GM19463 (cell line): ENCODE measurements around the gene ABCA12.
"Not testable (repeated sequence)": the region's sequence is repeated elsewhere in the genome, so short reads cannot be mapped to it uniquely, and the experiment has no call there.

Experiments
- ATAC-seq: cut with Tn5 transposase; IDR thresholded peaks from one replicate; pipeline ENCODE4 v1.9.1; 2021; ENCODE audit warnings: mild to moderate bottlenecking, moderate library complexity; ENCODE audit not compliant: unreplicated experiment

The ABCA12 gene

GRCh38 chr2:215138479-215138878 is at the start of gene ABCA12:
Gene ABCA12, minus strand, starts transcription at chr2:215138626. Its CDS starts 418 bp downstream, at chr2:215138208.
- no peak for ATAC-seq

DNA sequence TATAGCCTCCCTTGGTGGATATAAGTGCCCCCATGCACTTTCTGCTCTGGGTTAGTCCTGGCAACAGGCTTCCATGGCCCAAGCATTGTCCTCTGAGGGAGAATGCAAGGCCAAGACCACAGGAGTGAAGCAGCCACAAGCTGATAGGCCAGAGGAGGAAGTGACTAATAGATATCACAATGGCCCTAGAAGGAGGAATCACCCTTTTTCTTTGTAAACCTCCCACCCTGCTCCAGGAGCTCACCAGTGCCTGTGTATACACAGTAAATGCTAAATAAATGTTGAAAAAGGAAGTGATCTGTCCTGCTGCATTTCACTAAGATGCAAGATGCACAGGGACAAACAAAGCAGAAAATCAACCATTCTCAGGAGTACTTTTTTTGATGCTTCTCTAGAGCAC is 49.7 kb upstream of the ABCA12 start:
- ATAC-seq: no peak

GRCh38 chr2:215186021-215186420 is 47.6 kb upstream of the ABCA12 start:
- no peak for ATAC-seq

DNA sequence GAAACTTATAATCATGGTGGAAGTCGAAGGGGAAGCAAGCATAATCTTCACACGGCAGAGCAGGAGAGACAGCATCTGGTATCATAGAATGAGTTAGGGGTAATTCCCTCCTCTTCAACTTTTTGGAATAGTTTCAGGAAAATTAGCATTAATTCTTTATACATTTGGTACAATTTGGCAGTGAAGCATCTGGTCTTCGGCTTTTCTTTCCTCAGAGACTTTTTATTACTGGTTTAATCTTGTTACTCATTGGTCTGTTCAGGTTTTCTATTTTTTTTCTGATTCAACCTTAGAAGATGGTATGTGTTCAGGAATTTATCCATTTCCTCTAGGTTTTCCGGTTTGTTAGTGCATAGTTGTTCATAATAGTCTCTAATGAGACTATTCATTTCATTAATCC is 39.7 kb upstream of the ABCA12 start:
- ATAC-seq: no peak

GRCh38 chr2:215171796-215172195 is 33.4 kb upstream of the ABCA12 start:
- ATAC-seq: no peak

DNA sequence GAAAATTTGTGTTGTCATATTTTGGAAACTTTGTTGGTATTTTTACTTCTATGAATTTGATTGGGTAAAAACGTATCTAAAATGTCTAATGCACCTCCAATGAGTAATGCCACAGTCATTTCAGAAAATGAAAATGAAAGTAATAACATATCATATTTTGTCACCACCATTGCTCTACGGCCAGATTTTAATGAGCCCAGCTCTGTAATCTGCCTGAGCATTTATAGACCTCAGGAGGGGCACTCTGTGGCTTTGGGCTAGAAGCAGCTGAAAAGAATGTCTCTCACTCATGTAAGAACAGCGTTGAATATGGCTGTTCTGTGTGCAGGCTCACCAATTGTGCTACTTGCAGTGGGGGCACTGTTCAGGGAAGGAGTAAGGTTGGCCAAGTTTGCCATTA is 32.7 kb upstream of the ABCA12 start:
- peak; percentile 78 for ATAC-seq

GRCh38 chr2:215166505-215166904 is 28.1 kb upstream of the ABCA12 start:
- not testable (repeated sequence) for ATAC-seq

DNA sequence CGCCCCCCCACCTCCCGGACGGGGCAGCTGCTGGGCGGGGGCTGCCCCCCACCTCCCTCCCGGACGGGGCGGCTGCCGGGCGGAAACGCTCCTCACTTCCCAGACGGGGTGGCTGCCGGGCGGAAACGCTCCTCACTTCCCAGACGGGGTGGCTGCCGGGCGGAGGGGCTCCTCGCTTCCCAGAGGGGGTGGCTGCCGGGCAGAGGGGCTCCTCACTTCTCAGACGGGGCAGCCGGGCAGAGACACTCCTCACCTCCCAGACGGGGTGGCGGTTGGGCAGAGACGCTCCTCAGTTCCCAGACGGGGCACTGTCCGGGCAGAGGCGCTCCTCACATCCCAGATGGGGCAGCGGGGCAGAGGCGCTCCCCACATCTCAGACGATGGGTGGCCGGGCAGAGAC is 24.9 kb upstream of the ABCA12 start:
- ATAC-seq: not testable (repeated sequence)

- ATAC-seq: no peak
Observed at GRCh38 chr2:215161301-215161829, 22.9 kb upstream of the ABCA12 start.

- no peak for ATAC-seq
Observed at GRCh38 chr2:215160081-215160480, 21.7 kb upstream of the ABCA12 start.

DNA sequence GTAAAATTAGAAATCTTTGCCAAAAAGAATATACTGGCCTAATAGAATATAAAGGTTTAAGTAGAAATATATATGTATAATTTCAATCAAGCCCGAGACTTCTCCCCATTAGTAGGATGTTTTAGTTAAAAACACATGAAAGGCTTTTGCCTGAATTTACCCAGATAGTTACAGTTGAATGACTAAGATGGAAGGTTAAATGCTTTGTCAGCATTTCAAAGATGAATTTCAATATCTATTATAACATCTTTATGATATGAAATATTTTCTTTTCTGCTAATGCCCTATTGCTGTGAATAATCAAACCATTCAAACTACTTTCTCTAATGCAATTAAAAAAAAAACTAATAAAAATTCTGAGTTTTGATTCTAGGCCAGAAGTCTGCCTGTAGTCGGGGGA is 18.0 kb upstream of the ABCA12 start:
- ATAC-seq: no peak

GRCh38 chr2:215149894-215150293 is 11.5 kb upstream of the ABCA12 start:
- ATAC-seq: no peak

- no peak for ATAC-seq
Observed at GRCh38 chr2:215149486-215149885, 11.1 kb upstream of the ABCA12 start.

DNA sequence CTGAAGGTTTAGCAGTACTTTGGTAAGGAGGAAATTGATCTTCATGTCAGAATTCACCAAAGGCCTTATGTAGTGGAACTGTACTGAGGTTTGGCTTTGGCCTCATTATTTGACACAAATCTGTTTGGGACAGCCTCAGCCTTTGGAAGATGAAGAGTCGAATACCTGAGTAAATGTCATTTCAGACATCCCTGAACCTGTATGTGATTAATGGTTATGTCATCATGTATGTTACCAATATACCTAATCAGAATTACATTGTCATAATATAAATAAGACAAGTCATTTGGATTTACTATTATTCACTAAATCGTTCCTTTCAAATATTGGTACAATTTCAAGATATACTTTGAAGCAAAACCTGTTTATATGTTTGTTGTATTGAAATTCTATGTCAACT is 10.6 kb upstream of the ABCA12 start:
- no peak for ATAC-seq

GRCh38 chr2:215145611-215146010 is 7.2 kb upstream of the ABCA12 start:
- ATAC-seq: no peak

- no peak for ATAC-seq
Observed at GRCh38 chr2:215144106-215144875, 5.9 kb upstream of the ABCA12 start.

DNA sequence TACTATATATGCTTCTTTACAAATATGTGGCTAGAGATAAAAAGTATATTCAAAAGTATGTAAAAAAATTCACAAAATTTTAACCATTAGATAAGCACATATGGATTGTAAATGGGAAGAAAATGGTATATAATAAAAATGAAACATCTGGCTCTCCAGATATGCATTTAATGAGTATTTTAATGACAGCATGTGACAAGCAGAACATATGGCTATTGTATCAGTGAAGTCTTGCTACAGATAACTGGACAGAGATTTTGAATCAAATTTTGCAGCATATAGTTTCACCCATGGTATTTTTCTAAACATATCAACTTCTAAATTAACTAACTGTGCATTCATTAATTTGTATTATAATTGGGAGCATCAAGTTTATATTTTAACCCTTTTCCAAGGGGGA is 5.0 kb upstream of the ABCA12 start:
- no peak for ATAC-seq

GRCh38 chr2:215141706-215142105 is 3.3 kb upstream of the ABCA12 start:
- ATAC-seq: no peak

DNA sequence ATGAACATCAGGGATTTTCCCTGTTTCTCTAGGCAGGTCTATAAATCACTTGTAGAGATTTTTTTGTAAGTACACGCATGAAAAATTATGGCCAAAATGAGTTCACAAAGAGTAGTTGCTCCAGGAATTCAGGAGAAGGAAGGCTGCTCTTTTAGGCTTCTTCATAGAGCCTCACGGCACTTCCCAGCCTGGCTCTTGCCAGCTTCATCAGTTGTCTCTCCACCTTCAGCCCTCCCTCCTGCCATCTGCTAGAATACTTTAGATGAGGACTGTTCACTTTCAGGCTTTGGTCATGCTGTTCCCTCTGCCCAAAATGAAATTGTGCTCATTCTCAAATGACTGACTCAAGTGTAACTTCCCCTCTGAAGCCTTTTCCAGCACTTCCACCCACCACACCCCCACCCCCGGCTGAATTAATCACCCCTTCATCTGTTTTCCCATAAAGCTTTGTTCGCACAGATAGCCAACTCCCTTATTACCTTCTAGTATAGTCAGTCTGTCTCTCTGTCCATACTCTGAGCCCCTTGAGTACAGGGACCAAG is 1.8 kb upstream of the ABCA12 start:
- ATAC-seq: no peak

GRCh38 chr2:215137741-215138340 is 585 bp downstream of the ABCA12 start:
- peak; percentile 34 for ATAC-seq

DNA sequence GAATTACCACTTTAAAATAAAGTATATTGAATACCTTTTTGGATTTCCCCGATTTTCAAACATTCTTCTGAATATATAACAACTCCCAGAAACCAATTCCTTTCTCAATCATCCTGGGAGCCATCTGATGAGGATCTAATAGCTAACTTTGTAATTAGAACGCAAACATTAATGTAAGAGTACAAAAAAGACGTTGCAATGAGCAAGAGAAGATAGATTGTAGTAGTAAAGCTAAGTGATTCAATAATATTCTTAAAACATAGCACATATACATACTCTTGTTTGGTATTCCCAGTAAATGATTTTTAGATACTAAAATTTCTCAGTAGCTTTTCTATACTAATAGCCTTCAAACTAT is 1.1 kb downstream of the ABCA12 start:
- no peak for ATAC-seq

DNA sequence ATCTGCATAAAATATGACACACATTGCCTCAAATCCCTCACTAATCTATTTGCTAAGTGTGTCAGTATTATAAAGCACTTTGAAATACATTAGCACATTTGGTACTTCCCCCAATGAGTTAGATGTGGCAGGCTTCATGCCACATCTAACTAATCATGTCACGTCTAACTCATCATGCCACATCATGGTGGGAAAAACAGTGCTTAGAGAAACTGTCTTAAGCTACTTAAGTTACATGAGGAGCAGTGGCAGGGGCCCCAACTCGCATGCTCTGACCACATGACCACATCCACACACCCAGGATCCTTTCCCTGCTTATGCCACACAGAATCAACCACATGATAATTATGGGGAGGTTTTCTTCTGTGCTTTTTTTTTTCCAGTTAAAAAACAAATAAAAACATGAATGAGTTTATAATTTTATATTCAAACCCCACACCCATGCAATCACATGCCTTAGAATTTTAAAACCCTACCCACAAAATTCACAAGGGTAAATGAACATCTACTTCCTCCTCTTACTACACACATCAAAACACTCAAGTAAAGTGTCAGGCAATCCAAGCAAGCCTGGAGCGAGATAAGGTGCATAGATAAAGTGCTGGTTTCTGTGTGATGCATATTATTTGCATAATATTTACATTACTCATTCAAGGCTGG is 1.6 kb downstream of the ABCA12 start:
- ATAC-seq: peak; percentile 66
